WTC11 (cell line): ENCODE data around the gene VANGL2.

Experiments used
- ATF3 ChIP-seq: sonication (generic); formaldehyde crosslinking; conservative IDR thresholded peaks from 2 replicates; pipeline ENCODE4 v1.8.1; 2022; ENCODE audit warnings: mild to moderate bottlenecking, missing genetic modification reagents
- CREB1 ChIP-seq: sonication (generic); formaldehyde crosslinking; IDR thresholded peaks from 2 replicates; pipeline ENCODE4 v1.8.0; 2023; ENCODE audit warnings: mild to moderate bottlenecking, missing genetic modification reagents
- CREM ChIP-seq: sonication (generic); formaldehyde crosslinking; IDR thresholded peaks from 2 replicates; pipeline ENCODE4 v1.8.1; 2022; ENCODE audit warnings: mild to moderate bottlenecking, missing genetic modification reagents, moderate library complexity
- CTCF ChIP-seq: fragments of 200-600 bp; IDR thresholded peaks from 2 replicates; pipeline ENCODE4 v1.8.0; 2022; ENCODE audit warnings: antibody characterized with exemption
- E2F1 ChIP-seq: sonication (generic); formaldehyde crosslinking; IDR thresholded peaks from 2 replicates; pipeline ENCODE4 v1.8.0; 2022; ENCODE audit warnings: mild to moderate bottlenecking, missing genetic modification reagents
- ESRRA ChIP-seq: sonication (generic); formaldehyde crosslinking; IDR thresholded peaks from 2 replicates; pipeline ENCODE4 v1.8.1; 2022; ENCODE audit warnings: mild to moderate bottlenecking, missing genetic modification reagents, borderline replicate concordance
- FOXP4 ChIP-seq: sonication (generic); formaldehyde crosslinking; IDR thresholded peaks from 2 replicates; pipeline ENCODE4 v1.8.0; 2022; ENCODE audit warnings: mild to moderate bottlenecking, missing genetic modification reagents
- MAX ChIP-seq: sonication (generic); formaldehyde crosslinking; IDR thresholded peaks from 2 replicates; pipeline ENCODE4 v1.8.0; 2022; ENCODE audit warnings: mild to moderate bottlenecking, missing genetic modification reagents
- NFE2L1 ChIP-seq: sonication (generic); formaldehyde crosslinking; IDR thresholded peaks from 2 replicates; pipeline ENCODE4 v1.8.1; 2023; ENCODE audit warnings: missing genetic modification reagents
- NR2C2 ChIP-seq: sonication (generic); formaldehyde crosslinking; IDR thresholded peaks from 2 replicates; pipeline ENCODE4 v1.8.0; 2022; ENCODE audit warnings: mild to moderate bottlenecking, missing genetic modification reagents
- NR3C1 ChIP-seq: sonication (generic); formaldehyde crosslinking; conservative IDR thresholded peaks from 2 replicates; pipeline ENCODE4 v1.8.1; 2023; ENCODE audit warnings: low read depth, mild to moderate bottlenecking, missing genetic modification reagents
- SP1 ChIP-seq: sonication (generic); formaldehyde crosslinking; conservative IDR thresholded peaks from 2 replicates; pipeline ENCODE4 v1.8.1; 2022; ENCODE audit warnings: missing genetic modification reagents
- USF2 ChIP-seq: sonication (generic); formaldehyde crosslinking; IDR thresholded peaks from 2 replicates; pipeline ENCODE4 v1.8.1; 2023; ENCODE audit warnings: mild to moderate bottlenecking, missing genetic modification reagents, moderate library complexity
- ZNF263 ChIP-seq: sonication (generic); formaldehyde crosslinking; IDR thresholded peaks from 2 replicates; pipeline ENCODE4 v1.8.1; 2022; ENCODE audit warnings: low read depth, mild to moderate bottlenecking, moderate library complexity, missing genetic modification reagents

GRCh38 chr1:160361199-160361598 lies 39.2 kb upstream of the VANGL2 start:
- TF ChIP-seq CTCF (no peak), ESRRA (CRISPR knock-in tag) (no peak), NR3C1 (CRISPR knock-in tag) (no peak), FOXP4 (CRISPR knock-in tag) (no peak), E2F1 (CRISPR knock-in tag) (no peak), CREM (CRISPR knock-in tag) (no peak), MAX (CRISPR knock-in tag) (no peak), USF2 (no peak), CREB1 (CRISPR knock-in tag) (no peak), NR2C2 (no peak), SP1 (no peak), ATF3 (CRISPR knock-in tag) (no peak), ZNF263 (CRISPR knock-in tag) (no peak), NFE2L1 (CRISPR knock-in tag) (no peak)
